Small intestine (tissue), 7 donors: ENCODE measurements around the gene PVALB. TPM values are rescaled to one million over a fixed set of nuclear protein-coding genes. Genes with fewer than 3 reads are reported as not detected.

Experiments used
- DNase-seq, 2 donors: peaks; one replicate each; pipeline versions ENCODE4 v3.0.0 to v3.0.0-alpha.2; 2013
- FAIRE-seq: peaks from 2 replicates; lab custom pipeline; 2012; peaks lifted over from hg19 to GRCh38; lab: Jason Lieb, UNC
- H3K27ac ChIP-seq, 3 donors: one replicate each; pipeline ENCODE4 v1.5.1; 2013; ENCODE audit warnings: low read length in 2 of 3, mild to moderate bottlenecking in 2 of 3, control low read depth in 1 of 3, inconsistent platforms in 1 of 3, low read depth in 1 of 3, moderate library complexity in 1 of 3
- H3K27me3 ChIP-seq, 3 donors: one replicate each; pipeline ENCODE4 v1.6.1; 2013; ENCODE audit warnings: low read length in 3 of 3, inconsistent platforms in 1 of 3; ENCODE audit not compliant: control insufficient read depth in 3 of 3, insufficient read depth in 3 of 3
- H3K36me3 ChIP-seq, 3 donors: one replicate each; pipeline ENCODE4 v1.6.1; 2013; ENCODE audit warnings: low read length in 3 of 3, inconsistent platforms in 1 of 3, low read depth in 1 of 3, mild to moderate bottlenecking in 1 of 3, moderate library complexity in 1 of 3; ENCODE audit not compliant: control insufficient read depth in 3 of 3, insufficient read depth in 2 of 3
- H3K4me1 ChIP-seq, 3 donors: one replicate each; pipeline ENCODE4 v1.6.1; 2013; ENCODE audit warnings: low read length in 2 of 3, inconsistent platforms in 1 of 3, low read depth in 1 of 3, mild to moderate bottlenecking in 1 of 3, moderate library complexity in 1 of 3; ENCODE audit not compliant: control insufficient read depth in 3 of 3, insufficient read depth in 2 of 3
- H3K4me3 ChIP-seq, 3 donors: one replicate each; pipeline ENCODE4 v1.5.1; 2013; ENCODE audit warnings: low read length in 3 of 3, control low read depth in 1 of 3, inconsistent platforms in 1 of 3, low read depth in 1 of 3, mild to moderate bottlenecking in 1 of 3, moderate library complexity in 1 of 3
- H3K9me3 ChIP-seq, 2 donors: one replicate each; pipeline ENCODE4 v1.6.1; 2013; ENCODE audit warnings: low read depth in 1 of 2, low read length in 1 of 2; ENCODE audit not compliant: control insufficient read depth in 2 of 2, insufficient read depth in 1 of 2
- WGBS, 3 donors: extraction: QIAGEN DNeasy Blood & Tissue Kit; methylation state at CpG; one replicate each; pipeline ENCODE4 v1.1.7; 2013; 5-methylcytosine and 5-hydroxymethylcytosine counted together
- polyA plus RNA-seq, 4 donors: library from polyadenylated mRNA; stranded (reverse) in 3 of 4; unstranded in 1 of 4; fragments of 200-250 nt in 3 of 4; fragments of 120-200 nt in 1 of 4; gene quantifications; one replicate each; pipeline versions ENCODE4 v1.2.1 to v1.2.3, GENCODE V29; 2013
- donor health status: healthy with polysubstance abuse.
- donor health status: control.
- donor health status: control.
- donor health status: Bipolar disorder and iron deficiency.
- donor health status: healthy.

Gene PVALB
- polyA plus RNA-seq, 4 donors, result 0.27 TPM; not detected in 3

GRCh38 chr22:36798674-36799066 lies 18.2 kb downstream of the PVALB start:
- Histone ChIP-seq H3K9me3 (no peaks in the 10 kb centered on the region), H3K27ac (no peak overlapping the region), H3K36me3 (no peaks in the 10 kb centered on the region), H3K27me3 (peaks cover 0 to 7% (median 5%) of the 10 kb centered on the region in 3 donors), H3K4me1 (no peaks in the 10 kb centered on the region), H3K4me3 (no peak overlapping the region)
- no peak for DNase-seq
- FAIRE-seq, result no peak
- WGBS, 3 donors, result 72 to 84% (median 75%) methylated on average over 11 of the region's 11 CpGs

GRCh38 chr22:36797911-36798673 lies 18.7 kb downstream of the PVALB start:
- whole genome bisulfite sequencing, 3 donors, result 66 to 77% (median 75%) methylated on average over 12 of the region's 12 CpGs
- no peak overlapping the region for H3K27ac ChIP-seq
- peaks cover 0 to 7% (median 5%) of the 10 kb centered on the region in 3 donors for H3K27me3 ChIP-seq
- DNase-seq (no peak), FAIRE-seq (no peak)
- H3K4me3 ChIP-seq, result no peak overlapping the region
- no peaks in the 10 kb centered on the region for H3K4me1 ChIP-seq
- H3K9me3 ChIP-seq, result no peaks in the 10 kb centered on the region
- no peaks in the 10 kb centered on the region for H3K36me3 ChIP-seq

DNA sequence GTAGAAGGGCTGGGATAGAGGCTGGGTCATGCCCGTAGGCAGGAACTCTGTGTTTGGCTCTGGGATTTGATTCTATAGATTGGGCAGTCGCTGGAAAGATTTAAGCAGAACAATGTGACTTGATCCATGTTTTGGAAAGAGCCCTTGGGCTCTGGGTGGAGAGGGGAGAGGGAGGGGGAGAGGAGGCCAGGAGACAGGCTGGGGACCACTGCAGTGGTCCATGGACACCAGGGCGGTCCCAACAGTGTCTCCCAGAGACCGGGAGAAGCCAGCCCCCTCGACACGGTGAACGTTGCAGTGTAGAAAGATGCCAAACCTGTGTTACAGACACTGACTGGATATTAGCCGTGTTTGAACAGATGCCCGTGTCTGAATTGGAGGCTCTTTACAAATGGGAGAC lies 19.5 kb downstream of the PVALB start:
- no peaks in the 10 kb centered on the region for H3K4me1 ChIP-seq
- FAIRE-seq, result no peak
- H3K27ac ChIP-seq, result no peak overlapping the region
- H3K27me3 ChIP-seq, result peaks cover 0 to 5% (median 5%) of the 10 kb centered on the region in 3 donors
- WGBS, 3 donors, result 70 to 81% (median 74%) methylated on average over 9 of the region's 9 CpGs
- H3K4me3 ChIP-seq, result no peak overlapping the region
- no peaks in the 10 kb centered on the region for H3K36me3 ChIP-seq
- no peak for DNase-seq
- H3K9me3 ChIP-seq, result no peaks in the 10 kb centered on the region

GRCh38 chr22:36796552-36797175 lies 20.2 kb downstream of the PVALB start:
- Histone ChIP-seq H3K4me3 (no peak overlapping the region), H3K36me3 (no peaks in the 10 kb centered on the region), H3K4me1 (no peaks in the 10 kb centered on the region), H3K27me3 (peaks cover 0 to 5% (median 5%) of the 10 kb centered on the region in 3 donors), H3K27ac (no peak overlapping the region), H3K9me3 (no peaks in the 10 kb centered on the region)
- DNase-seq (no peak), FAIRE-seq (no peak)
- WGBS, 3 donors, result 60 to 62% (median 60%) methylated on average over 7 of the region's 7 CpGs

GRCh38 chr22:36795633-36796032 lies 21.2 kb downstream of the PVALB start:
- FAIRE-seq (no peak), DNase-seq (no peak)
- H3K27ac ChIP-seq, result no peak overlapping the region
- no peaks in the 10 kb centered on the region for H3K4me1 ChIP-seq
- H3K4me3 ChIP-seq, result no peak overlapping the region
- H3K27me3 ChIP-seq, result peaks cover 0 to 5% (median 5%) of the 10 kb centered on the region in 3 donors
- no peaks in the 10 kb centered on the region for H3K9me3 ChIP-seq
- no peaks in the 10 kb centered on the region for H3K36me3 ChIP-seq
- 77 to 86% (median 78%) methylated on average over 7 of the region's 7 CpGs for WGBS, 3 donors

- Histone ChIP-seq H3K36me3 (no peaks in the 10 kb centered on the region), H3K27me3 (peaks cover 0 to 13% (median 3%) of the 10 kb centered on the region in 3 donors), H3K4me3 (no peak overlapping the region), H3K4me1 (no peaks in the 10 kb centered on the region), H3K9me3 (no peaks in the 10 kb centered on the region), H3K27ac (no peak overlapping the region)
- 10 to 45% (median 25%) methylated on average over 7 of the region's 7 CpGs for WGBS, 3 donors
- FAIRE-seq (no peak), DNase-seq (no peak)
These were observed 26.2 kb downstream of the PVALB start for GRCh38 chr22:36790648-36791047.

DNA sequence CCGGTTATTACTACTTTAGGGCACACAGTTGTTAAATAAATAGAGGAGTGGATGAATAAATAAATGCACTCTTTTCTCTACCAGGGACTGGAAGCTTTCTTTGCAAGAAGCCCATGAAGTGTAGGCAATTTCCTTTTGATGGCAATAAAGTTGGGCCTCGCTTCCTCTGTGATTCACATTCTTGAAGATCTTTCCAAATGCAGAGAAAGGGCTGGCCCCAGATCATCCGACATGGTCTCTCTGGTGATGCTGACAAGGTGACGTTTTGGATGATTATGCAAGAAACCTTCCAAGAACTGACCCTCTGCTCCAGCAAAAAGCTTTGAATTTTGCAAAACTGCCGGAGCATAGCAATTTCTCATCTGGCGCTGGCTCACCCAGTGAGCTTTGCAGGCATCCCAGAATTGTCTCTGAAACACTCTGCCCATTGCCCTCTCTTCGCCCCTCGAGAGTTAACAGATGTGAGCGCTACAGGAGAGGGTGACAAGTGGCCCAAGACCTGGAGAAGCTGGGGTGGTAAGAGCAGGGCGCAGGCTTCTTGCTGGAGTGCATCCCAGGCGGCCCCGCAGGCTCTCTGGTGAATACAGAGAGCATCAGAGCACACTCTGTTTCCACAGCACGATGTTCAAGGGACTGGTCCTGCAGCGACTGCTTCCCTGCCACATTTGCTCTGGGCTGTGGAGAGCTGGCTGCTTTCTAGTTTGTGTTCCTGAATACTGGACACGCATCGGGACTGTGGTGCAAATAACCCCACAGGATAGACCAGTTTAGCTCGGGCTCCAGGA lies 29.4 kb downstream of the PVALB start:
- DNase-seq (no peak), FAIRE-seq (no peak)
- Histone ChIP-seq H3K9me3 (no peaks in the 10 kb centered on the region), H3K27me3 (peaks cover 0 to 20% (median 3%) of the 10 kb centered on the region in 3 donors), H3K4me1 (no peaks in the 10 kb centered on the region), H3K36me3 (no peaks in the 10 kb centered on the region), H3K4me3 (no peak overlapping the region), H3K27ac (no peak overlapping the region)
- WGBS, 3 donors, result 63 to 70% (median 69%) methylated on average over 17 of the region's 17 CpGs

DNA sequence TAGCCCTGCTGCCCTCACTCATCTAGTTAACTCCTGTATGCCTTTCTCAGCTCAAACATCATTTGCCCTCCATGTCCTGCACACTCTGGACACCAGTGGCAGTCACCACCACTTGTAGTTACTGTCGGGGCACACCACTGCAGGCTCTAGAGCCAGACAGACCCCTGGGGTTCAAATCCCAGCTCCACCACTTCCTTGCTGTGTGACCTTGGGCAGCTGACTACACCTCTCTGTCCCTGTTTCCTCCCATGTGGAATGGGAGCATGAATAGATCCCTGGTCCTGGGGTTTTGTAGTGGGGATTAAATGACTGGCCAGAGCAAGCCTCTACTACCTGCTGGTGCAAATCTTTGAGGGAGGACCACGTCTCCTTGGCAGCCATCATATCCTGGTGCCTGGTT lies 33.1 kb downstream of the PVALB start:
- Histone ChIP-seq H3K4me1 (no peaks in the 10 kb centered on the region), H3K27ac (no peak overlapping the region), H3K9me3 (no peaks in the 10 kb centered on the region), H3K4me3 (no peak overlapping the region), H3K27me3 (peaks cover 0 to 30% (median 3%) of the 10 kb centered on the region in 3 donors), H3K36me3 (no peaks in the 10 kb centered on the region)
- WGBS, 3 donors, result 73 to 88% (median 77%) methylated on average over 2 of the region's 2 CpGs
- DNase-seq (no peak), FAIRE-seq (no peak)
